ENCODE data around the gene ELFN1.

Gene ELFN1

DNA sequence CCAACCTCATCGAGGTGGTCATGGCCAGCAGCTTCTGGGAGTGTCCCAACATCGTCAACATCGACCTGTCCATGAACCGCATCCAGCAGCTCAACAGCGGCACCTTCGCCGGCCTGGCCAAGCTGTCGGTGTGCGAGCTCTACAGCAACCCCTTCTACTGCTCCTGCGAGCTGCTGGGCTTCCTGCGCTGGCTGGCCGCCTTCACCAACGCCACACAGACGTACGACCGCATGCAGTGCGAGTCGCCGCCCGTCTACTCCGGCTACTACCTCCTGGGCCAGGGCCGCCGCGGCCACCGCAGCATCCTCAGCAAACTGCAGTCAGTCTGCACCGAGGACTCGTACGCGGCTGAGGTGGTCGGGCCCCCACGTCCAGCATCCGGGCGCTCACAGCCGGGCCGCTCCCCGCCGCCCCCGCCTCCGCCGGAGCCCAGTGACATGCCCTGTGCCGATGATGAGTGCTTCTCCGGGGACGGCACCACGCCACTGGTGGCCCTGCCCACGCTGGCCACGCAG lies 75.0 kb downstream of the ELFN1 start:
- DNase-seq, result no peak

DNA sequence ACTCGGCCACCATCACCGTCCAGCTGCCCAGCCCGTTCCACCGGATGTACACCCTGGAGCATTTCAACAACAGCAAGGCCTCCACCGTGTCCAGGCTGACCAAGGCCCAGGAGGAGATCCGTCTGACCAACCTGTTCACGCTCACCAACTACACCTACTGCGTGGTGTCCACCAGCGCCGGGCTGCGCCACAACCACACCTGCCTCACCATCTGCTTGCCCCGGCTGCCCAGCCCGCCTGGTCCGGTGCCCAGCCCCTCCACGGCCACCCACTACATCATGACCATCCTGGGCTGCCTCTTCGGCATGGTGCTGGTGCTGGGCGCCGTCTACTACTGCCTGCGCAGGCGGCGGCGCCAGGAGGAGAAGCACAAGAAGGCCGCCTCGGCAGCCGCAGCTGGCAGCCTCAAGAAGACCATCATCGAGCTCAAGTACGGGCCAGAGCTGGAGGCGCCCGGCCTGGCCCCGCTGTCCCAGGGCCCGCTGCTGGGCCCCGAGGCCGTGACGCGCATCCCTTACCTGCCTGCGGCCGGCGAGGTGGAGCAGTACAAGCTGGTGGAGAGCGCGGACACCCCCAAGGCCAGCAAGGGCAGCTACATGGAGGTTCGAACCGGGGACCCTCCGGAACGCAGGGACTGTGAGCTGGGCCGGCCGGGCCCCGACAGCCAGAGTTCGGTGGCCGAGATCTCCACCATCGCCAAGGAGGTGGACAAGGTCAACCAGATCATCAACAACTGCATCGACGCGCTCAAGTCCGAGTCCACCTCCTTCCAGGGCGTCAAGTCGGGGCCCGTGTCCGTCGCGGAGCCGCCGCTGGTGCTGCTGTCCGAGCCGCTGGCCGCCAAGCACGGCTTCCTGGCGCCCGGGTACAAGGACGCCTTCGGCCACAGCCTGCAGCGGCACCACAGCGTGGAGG lies 75.8 kb downstream of the ELFN1 start:
- no peak for DNase-seq

DNA sequence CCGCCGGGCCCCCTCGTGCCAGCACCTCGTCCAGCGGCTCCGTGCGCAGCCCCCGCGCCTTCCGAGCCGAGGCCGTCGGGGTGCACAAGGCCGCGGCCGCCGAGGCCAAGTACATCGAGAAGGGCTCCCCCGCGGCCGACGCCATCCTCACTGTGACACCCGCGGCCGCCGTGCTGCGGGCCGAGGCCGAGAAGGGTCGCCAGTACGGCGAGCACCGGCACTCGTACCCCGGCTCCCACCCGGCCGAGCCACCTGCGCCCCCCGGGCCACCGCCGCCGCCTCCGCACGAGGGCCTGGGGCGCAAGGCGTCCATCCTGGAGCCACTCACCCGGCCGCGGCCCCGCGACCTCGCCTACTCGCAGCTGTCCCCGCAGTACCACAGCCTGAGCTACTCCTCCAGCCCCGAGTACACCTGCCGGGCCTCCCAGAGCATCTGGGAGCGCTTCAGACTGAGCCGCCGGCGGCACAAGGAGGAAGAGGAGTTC lies 76.5 kb downstream of the ELFN1 start:
- no peak for DNase-seq

DNA sequence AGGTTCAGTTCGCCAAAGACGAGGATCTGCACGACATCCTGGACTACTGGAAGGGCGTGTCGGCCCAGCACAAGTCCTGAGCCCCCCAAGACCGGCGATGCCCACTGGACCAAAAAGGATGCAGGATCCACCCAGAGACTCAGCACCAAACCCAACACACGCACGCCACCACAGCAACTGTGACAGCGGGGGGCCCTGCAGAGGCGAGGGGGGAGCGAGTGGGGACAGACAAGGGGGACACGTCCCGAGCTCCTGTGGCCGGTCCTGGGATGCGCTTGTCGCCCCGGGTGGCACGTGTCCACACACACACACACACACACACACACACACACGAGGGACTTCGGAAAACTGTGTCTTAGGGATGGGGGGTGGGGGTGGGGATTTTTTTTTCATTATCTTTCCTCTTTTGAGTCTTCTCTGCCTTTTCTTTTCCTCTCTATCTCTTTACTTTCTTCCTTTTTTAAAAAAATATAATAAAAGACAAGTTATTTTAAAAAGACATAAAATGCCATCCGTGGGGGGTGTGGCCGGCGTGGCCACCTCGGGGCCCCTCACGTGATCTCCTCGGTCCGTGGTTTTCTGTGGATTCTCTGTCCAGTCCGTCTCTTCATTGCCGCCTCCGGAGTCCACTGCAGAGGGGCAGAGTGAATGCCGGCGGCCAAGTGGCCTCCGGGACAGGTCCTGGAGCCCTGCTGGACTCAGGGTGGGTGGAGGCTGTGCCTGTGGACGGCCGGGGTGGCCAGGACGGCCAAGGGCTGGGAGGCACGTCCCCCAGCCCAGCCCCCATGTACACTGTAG lies 77.1 kb downstream of the ELFN1 start:
- DNase-seq, result no peak

DNA sequence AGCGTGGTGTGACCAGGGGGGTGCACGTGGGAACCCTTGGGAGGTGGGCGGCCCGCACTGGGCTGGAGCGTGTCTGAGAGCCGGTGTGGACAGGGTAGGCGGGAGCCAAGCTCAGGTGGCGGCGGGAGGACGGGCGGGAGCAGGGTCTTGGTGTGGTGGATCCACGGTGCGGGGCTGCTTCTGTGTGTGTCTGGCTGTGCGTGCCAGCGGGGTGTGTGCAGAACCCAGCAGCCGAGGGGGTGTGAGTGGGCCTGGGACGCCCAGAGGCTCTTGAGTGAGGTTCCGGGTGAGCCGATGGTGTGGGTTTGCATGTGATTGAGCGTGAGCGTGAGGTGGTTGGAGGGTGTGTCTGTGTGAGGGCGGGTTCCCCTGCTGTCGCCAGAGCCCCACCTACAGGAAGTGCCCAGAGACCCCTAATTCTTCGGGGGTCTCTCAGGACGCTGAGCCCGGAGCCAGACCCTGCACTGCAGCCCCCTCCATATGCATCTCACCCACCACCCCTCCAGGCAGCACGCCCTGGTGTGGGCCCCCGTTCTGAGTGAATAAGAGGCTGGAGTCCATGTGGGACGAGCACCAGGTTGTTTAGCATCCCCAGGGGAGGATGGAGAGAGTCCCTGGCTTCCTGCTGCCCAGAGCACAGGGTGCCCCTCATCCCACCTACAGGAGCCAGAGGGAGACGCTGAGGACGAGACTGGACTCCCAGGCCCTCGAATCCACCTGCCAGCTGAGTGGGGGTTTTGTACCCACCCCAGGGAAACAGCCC lies 78.2 kb downstream of the ELFN1 start:
- no peak for DNase-seq

DNA sequence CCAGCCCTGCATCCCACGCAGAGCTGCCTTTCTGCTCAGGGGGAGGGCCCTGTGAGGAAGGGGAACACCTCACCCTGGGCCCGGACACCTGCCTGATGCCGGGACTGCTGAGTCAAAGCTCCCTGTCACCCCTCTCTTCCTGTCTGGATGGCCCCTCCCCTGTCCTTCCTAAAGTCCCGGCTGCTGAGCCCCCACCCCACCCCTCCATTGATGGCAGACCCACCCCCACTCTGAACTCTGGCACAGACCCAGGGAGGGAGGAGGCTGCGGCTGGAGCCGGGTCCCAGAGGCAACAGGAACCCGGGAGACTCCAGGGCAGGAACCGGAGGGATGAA lies 78.7 kb downstream of the ELFN1 start:
- DNase-seq, result no peak

DNA sequence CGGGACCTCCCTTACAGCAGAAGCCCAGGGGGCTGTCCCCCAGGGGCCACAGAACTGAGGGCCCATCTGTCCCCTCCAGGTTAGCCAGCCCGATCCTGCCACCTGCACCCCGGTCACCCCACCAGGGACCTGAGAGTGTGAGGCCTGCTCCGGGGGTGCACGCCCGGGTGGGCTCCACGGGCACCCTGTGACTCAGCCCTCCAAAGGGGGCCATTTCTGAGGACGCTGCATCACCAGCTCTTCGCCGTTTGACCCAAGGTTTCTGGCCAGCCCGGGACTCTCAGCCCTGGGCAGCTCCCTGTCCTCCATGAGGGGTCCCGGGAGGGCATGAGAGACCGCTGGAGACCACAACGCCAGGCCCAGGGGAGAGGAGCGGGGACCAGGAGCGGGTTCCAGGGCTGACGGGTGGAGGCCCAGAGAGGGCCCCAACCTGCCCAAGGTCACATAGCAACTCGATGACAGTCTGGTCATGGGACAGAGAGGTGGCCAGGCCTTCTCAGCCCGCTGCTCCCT lies 79.3 kb downstream of the ELFN1 start:
- DNase-seq, result no peak

DNA sequence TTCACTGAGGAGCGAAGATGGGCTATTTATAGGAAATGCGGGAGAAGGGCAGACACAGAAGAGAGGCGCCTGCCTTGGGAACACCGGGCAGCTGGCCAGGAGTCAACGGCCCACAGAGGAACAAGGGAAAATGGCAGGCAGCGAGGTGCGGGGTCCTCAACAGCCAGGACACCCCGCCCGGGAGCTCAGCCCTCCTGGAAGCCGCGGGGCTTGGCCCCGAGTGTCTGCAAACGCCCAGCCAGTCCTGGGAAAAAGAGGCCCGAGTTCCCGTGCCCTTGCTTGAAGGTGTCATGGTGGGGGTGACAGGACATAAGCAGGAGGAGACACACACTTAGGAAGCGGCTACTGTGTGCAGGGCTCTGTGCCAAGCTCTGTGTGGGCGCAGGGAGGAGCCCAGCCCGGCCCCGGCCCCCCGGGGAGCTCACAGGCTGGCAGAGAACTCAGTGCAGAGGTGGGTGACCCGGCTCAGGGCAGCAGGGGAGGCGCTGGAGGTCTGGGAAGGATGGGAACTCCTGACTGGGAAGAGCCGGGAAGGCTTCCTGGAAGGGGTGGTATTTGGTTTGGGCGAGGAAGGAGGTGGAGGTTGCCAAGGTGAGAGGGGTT lies 79.9 kb downstream of the ELFN1 start:
- DNase-seq, result no peak

DNA sequence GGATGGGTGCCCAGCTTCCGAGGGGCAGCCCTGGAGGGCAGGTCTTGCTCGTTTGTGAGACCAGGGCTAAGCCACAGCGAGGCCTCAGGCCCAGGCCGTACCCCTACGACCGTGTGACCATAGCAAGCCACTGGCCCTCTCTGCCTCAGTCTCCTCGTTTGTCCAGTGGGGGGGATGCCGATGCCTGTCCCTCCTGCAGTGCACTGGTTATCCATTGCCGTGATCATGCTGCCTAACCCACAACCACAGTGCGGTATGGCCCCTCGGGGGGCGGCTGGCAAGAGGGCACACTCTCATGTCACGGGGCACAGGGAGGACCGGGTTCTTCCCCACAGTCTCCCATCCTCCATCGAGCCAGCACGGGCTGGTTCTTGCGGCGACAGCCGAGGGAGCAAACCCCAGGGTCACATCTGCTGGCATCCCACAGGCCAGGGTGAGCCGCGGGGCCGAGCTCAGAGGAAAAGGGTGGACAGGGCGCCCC lies 80.5 kb downstream of the ELFN1 start:
- no peak for DNase-seq

DNA sequence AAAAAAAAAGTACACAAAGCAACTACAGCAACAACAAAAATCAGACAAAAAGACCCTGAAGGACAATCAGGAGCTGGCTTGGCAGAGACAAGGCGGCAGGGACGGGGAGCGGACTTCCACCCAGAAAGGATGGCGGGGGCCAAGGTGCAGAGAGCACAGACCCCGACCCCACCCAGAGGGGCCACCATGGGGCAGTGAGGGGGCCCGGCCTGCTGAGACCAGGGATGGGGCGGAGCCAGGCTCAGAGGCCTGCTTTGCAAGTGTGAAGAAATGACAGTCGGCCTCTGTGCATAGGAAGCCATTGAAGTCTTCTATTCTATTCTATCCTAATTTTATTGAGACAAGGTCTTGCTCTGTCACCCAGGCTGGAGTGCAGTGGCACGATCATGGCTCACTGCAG lies 82.0 kb downstream of the ELFN1 start:
- DNase-seq, result no peak

DNA sequence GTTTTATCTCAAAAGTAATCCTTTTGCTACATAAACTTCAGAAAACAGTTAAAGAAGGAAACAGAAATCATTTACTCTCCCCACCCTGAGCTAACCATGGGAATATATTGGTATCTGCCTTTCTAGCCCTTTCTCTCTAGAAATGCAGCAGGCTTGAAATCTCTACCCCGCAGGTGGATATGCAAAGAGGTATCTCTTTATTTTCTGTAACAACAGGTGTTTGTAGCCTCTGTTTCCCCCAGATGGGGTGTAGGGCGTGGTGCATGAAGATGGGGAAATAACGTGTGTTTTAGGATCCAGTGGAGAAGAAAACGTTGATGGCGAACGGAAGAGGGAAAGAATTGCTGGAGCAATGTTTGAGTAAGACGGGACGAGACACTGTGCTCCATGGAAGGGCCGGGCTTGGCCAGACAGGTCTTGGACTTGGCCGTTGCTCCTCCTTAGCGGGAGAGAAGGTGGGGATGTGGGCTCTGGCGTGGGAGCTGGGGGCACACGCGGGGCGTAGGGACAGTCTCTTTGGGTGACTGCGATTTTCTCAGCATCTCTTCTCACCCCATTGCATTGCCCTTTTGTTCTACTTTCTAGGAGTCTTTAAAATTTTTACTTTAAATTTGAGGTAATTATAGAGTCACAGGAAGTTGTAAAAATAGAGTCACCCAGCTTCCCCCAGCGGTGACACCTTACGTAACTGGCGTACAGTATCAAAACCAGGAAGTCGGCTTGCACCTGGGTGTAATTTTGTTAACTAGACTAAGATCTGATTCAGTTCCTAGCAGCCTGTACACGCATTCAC lies 82.9 kb downstream of the ELFN1 start:
- DNase-seq, result no peak

DNA sequence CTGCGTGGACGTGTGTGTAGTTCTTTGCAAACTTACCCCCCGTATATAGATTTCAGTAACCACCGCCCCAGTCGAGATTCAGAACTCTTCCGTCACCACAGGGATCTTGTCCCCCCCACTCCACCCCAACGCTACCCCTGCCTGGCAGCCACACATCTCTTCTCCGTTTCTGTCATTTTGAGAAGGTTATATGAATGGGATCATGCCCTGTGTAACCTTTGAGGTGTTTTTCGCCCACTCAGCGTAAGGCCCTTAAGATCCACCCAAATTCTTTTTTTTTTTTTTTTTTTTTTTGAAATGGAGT lies 83.4 kb downstream of the ELFN1 start:
- DNase-seq, result no peak

DNA sequence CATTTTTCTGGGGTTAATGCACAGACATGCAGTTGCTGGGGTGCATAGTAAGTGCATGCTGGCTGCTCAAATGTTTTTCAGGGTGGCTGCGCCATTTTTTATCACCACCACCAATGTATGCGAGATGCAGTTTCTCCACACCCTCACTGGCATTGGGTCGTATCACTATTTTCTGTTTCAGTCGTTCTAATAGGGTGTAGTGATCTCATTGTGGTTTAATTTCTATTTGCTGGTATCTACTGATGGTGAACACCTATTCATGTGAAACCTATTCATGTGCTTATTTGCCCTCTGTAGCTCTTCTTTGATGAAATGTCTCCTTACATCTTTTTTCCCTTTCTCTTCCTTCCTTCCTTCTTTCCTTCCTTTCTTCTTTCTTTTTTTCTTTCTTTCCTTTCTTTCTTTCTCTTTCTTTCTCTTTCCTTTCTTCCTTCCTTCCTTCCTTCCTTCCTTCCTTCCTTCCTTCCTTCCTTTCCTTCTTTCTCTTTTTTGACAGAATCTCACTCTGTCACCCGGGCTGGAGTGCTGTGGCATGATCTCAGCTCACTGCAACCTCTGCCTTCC lies 84.3 kb downstream of the ELFN1 start:
- DNase-seq, result no peak

DNA sequence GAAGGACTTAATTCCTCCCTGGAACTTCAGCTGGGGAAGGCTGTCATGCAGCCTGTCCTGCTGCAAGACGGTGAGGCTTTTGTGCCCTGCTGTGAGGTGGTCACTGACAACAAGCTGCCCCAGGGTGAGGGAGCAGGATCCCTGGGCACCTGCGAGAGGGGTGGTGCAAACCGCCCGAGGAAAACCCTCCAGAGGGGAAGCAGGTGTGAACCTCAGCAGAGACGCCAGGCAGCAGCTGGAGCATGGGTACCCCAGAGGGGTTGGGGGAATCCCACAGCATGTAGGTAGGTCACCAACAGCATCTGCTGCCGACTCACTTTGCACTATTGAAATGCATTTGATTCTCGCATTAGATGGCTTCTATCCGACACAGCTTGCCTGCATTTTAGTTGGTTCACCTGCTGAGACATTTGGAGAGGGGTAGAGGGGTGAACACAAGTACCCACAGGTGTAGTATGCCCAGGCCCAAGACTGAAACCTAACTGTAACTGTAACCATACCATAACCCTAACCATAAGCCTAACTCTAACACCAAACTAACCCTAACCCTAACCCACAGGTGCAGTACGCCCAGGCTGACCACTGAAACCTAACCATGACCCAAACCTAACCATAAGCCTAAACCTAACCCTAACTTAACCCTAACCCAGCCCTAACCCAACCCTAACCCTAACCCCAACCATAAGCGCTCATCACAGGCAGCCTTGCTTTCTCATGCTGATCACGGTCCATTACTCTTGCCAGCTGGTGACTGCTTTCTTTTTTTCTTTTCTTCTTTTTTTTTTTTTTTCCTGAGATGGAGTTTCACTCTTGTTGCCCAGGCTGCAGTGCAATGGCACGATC lies 85.9 kb downstream of the ELFN1 start:
- DNase-seq, result no peak

DNA sequence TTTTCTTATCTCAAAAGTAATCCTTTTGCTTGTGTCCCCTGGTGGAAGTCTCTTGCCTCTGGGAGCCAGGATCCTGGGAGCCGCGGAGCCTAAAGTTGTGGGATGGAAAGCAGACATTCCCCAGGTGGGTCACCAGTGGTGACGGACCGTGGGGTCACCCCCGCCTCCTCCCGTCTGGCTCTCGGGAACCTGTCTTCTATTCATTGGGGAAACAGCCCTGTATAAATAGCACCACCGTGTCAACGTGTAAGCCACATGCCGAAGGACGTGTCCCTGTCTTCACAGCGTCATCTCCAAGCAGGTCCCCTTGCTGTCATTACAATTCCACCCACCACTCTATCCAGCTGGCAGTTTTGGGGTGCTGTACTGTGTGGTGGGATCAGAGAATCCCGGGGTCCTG lies 87.5 kb downstream of the ELFN1 start:
- DNase-seq, result no peak

DNA sequence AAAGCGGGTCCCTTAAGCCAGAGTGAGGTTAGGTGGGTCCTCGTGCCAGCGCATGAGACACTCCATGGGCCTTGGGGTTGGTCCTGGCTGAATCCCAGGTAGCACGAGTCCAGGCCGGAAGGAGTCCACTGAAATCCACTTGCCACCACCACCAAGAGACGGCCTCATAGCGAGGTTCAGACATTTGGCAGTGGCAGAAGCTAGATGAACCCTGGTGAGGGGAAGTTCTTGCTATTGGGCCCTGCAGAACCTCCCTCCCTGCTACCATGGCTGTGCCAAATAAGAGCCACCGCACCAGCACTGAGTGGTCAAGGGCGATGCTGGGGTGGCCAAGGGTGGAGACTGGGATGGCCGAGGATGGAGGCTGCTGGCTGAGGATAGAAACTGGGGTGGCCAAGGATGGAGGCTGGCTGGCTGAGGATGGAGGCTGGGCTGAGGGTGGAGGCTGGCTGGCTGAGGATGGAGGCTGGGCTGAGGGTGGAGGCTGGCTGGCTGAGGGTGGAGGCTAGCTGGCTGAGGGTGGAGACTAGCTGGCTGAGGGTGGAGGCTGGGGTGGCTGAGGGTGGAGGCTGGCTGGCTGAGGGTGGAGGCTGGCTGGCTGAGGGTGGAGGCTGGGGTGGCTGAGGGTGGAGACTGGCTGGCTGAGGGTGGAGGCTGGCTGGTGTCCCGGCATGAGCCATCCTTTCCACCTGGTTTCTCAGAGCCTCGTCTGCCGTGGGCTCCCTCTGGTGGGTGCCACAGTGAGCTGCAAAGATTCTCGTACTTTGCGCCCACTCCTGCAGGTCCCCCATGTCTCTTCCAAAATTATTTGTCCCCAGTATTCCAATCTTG lies 88.2 kb downstream of the ELFN1 start:
- DNase-seq, result no peak

DNA sequence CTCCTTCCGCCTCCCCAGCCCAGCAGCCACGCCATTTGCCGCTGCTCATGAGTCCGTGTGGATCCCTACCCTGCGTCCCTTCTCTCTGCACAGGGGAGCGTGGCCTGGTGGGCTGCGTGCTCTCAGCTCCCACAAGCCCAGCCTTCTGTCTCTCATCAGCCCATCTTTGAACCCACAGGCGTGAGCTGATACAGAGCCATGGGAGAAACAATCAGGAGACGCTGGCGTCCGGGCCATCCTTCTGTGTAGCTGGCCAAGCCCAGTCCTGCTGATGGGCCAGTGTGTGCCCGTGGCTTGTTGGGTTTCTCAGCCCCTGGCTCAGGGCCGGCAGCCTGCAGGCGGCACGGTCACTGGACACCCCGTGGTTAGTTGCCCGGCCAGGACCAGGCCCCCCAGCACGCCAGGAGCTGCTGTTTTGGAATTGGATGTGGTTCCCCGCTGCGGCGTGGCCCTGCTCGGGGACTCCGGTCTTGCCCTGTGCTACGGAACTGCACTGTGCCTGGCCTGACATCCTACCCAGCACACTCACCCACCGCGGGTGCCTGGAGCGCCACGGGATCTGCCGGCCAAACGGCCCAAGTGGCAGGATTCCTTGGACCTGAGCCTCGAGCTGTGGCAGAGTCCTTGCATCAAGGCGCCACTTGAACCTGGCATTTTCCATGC lies 88.9 kb downstream of the ELFN1 start:
- no peak for DNase-seq

DNA sequence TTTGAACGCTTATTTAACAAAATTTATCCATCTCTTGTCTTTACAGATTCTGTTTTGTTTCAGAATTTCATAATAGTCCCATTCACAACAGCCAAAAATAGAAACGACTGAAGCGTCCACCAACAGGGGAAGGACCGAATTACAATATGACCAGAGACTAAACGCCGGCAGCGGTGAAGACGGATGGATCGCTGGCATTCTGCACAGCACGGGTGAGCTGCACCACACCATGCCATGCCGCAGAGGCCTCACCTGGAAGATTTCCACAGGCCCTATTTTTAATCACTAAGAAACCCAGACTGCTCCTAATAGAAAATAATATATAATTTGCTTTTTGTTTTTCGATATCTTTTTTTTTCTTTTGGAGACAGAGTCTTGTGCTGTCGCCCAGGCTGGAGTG lies 91.0 kb downstream of the ELFN1 start:
- DNase-seq, result no peak

DNA sequence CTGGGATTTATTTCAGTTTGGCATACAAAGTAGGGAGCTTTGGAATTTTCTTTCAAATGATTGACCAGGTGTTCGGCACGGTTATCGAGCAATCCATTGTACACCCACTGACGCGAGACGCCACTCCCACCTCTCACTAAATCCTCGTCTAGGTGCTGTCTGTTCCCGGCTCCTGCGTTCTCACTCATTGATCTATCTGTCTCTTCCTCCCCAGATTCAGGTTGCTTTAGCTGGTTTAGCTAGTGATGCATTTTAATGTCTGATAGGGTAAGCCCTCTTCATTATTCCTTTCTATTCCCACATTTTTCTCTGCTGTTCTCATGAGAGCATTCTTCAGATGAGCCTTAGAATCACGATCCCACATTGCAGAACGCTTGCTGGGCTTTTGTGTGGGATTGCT lies 91.7 kb downstream of the ELFN1 start:
- DNase-seq, result no peak
